Measurements from ENCODE around the gene MYO5B. TPM values are rescaled to one million over a fixed set of nuclear protein-coding genes. Genes with fewer than 3 reads are reported as not detected.

MYO5B gene
- total and polyA plus RNA-seq, 9 of the 15 experiments (the other 6 are each of a cell fraction or from before 2014, with no cell fraction given): 0.07 to 0.42 (median 0.28) TPM

GRCh38 chr18:49985236-49985635, 209.7 kb downstream of the MYO5B start:
- H3K9ac ChIP-seq (ENCODE audit: insufficient read depth in 1 of 2, low read depth in 2 of 2, low read length in 2 of 2): no peak overlapping the region
- no peak overlapping the region for H3K27ac ChIP-seq (ENCODE audit: extremely low read depth, low read depth, low read length)
- H3K27me3 ChIP-seq (ENCODE audit: control insufficient read depth in 2 of 2, insufficient read depth in 2 of 2, low read length in 2 of 2): peaks cover 0 to 12% of the 10 kb centered on the region in 2 experiments; a peak in 2 of 5 replicates
- no peaks in the 10 kb centered on the region for H4K20me1 ChIP-seq (replicated peaks; ENCODE audit: control insufficient read depth, insufficient read depth, low read length)
- no peaks in the 10 kb centered on the region for H3K4me1 ChIP-seq (replicated peaks in 1 of 2; ENCODE audit: control insufficient read depth in 2 of 2, insufficient read depth in 2 of 2, low read length in 2 of 2)
- no peak overlapping the region for H2AFZ ChIP-seq (ENCODE audit: low read depth, low read length)
- FAIRE-seq: no peak
- no TSS peak for BruUV-seq (replicated peaks)
- CTCF ChIA-PET (ENCODE audit: low intra/inter-chr PET ratio): no interaction called here
- intact Hi-C loops (cut with micrococcal nuclease): no loop called here
- no peak overlapping the region for H3K4me3 ChIP-seq
- POLR2A ChIA-PET: no interaction called here
- in situ Hi-C loops (cut with MboI): no loop called here
- H3K36me3 ChIP-seq (ENCODE audit: control insufficient read depth, insufficient read depth, low read length): no peaks in the 10 kb centered on the region
- H3K79me2 ChIP-seq (ENCODE audit: control insufficient read depth, insufficient read depth, low read length): no peaks in the 10 kb centered on the region
- ATAC-seq: no peak
- 0% methylated on average over 3 of the region's 3 CpGs for WGBS (ENCODE audit: insufficient coverage, low coverage, missing lambda C conversion rate)
- no peak for TF ChIP-seq KAT7 (CRISPR knock-in tag; IDR thresholded peaks at IDR 0.05; ENCODE audit: borderline replicate concordance)
- TF ChIP-seq GATA2 (CRISPR knock-in tag; IDR thresholded peaks at IDR 0.05): no peak
- no peak for TF ChIP-seq ZC3H11A (IDR thresholded peaks at IDR 0.05; ENCODE audit: low read depth, low read length)
- TF ChIP-seq CCNT2 (IDR thresholded peaks at IDR 0.05; ENCODE audit: borderline replicate concordance, extremely low read depth, insufficient read length, low read depth, low read length): no peak
- no peak for TF ChIP-seq TEAD1 (CRISPR knock-in tag; IDR thresholded peaks at IDR 0.05)
- TF ChIP-seq, protein P1, sequence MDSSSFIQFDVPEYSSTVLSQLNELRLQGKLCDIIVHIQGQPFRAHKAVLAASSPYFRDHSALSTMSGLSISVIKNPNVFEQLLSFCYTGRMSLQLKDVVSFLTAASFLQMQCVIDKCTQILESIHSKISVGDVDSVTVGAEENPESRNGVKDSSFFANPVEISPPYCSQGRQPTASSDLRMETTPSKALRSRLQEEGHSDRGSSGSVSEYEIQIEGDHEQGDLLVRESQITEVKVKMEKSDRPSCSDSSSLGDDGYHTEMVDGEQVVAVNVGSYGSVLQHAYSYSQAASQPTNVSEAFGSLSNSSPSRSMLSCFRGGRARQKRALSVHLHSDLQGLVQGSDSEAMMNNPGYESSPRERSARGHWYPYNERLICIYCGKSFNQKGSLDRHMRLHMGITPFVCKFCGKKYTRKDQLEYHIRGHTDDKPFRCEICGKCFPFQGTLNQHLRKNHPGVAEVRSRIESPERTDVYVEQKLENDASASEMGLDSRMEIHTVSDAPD (CRISPR knock-in tag; IDR thresholded peaks at IDR 0.05): no peak
- TF ChIP-seq ATF1 (CRISPR knock-in tag; IDR thresholded peaks at IDR 0.05): no peak
- no peak for TF ChIP-seq ATF1 (tag; IDR thresholded peaks at IDR 0.05)
- H3K4me2 ChIP-seq (ENCODE audit: insufficient read depth, low read length): no peak overlapping the region
- DNase-seq (ENCODE audit: extremely low read depth in 1 of 4, low spot score in 3 of 4): no peak
- no peaks in the 10 kb centered on the region for H3K9me3 ChIP-seq (replicated peaks; ENCODE audit: control insufficient read depth, insufficient read depth, low read depth, low read length)
- H3K9me1 ChIP-seq (ENCODE audit: control insufficient read depth, insufficient read depth, low read length): no peaks in the 10 kb centered on the region
